Ammon's horn (tissue), 1 donor: ENCODE measurements around the gene TMEM86B.

Source experiments
- DNase-seq: peaks from one replicate; pipeline ENCODE4 v3.0.0-alpha.2; 2016; ENCODE audit warnings: low spot score

TMEM86B gene

DNA sequence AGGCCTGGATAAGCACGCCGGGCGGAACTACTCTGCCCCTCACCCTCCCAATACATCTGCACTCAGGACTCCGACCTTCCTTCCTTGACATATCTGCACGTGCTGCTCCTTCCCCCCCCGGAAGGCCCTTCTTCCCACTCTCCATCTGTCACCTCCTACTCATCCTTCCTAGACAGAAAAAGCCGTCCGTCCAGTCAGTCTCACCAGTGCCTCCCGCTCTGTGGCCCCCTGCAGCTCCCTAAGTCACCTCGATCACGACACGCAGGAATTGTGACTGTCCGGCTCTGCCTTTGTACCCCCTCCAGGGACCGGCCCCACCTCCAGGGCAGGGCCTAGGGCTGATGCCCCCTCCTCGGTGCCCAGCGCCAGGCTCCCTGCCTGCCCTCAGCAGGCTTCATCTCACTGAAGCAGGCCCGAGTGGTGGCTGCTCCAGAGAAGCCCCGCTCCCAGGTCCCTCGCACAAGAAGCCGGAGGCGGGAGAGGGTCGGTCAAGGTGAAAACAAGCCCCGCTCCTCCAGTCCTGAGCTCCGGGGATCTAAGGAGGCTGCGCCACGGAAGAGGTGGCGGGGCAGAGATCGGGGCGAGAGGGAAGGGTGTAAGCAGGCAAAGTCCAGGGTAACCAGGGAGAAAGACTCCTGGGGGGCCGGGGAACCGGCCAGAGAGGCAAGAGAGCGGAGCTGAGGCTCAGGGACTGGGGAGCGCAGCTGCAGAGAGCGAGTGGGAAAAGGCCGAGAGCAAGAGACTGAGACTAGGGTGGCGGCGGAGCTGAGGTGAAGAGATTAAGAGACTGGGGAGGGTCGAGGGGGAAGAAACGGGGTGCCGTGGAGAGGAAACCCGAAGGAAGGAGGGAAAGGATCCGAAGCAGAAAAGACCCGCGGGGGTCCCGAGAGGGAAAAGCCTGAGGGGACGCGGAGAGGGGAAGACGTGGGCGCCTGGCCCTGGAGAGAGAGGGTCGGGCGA lies 29.2 kb upstream of the TMEM86B start:
- no peak for DNase-seq

GRCh38 chr19:55256562-55257460 lies 28.2 kb upstream of the TMEM86B start:
- no peak for DNase-seq

DNA sequence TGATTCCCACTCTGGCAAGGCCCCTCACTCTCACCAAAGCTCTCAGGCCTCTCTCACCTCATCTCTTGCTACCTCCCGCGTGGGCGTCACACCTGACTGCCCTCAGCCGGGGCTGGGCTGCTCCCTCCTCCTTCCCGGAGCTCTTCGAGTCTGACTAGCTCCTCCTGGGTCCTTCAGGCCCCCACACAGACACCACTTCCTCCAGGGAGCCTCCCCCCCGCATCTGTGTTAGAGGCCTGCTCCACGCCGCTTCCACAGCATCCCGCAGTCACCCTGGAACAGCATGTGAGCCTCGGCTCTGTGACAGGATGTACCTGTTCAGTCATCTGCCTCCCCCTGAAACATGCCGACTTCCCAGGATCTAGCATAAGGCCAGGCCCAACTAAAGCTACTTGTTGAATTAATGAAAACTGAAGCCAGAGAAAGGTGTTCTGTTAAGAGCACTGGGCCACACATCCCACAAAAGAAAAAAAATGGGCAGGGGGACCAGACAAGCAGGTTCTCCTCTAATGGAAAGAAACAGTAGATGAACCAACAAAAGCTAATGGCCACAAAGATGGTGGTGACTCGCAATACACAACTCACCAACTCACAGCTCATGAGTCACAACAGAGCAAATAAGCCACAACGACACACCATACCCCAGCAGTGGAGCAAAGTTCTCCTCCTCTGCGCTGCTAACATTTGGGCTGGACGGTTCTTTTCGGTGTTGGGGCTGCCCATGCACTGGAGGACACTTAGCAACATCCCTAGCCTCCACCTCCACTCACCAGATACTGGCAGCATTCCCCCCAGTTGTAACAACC lies 27.3 kb upstream of the TMEM86B start:
- DNase-seq = no peak

- DNase-seq = no peak
Measured at GRCh38 chr19:55254625-55254977, 26.0 kb upstream of the TMEM86B start.

DNA sequence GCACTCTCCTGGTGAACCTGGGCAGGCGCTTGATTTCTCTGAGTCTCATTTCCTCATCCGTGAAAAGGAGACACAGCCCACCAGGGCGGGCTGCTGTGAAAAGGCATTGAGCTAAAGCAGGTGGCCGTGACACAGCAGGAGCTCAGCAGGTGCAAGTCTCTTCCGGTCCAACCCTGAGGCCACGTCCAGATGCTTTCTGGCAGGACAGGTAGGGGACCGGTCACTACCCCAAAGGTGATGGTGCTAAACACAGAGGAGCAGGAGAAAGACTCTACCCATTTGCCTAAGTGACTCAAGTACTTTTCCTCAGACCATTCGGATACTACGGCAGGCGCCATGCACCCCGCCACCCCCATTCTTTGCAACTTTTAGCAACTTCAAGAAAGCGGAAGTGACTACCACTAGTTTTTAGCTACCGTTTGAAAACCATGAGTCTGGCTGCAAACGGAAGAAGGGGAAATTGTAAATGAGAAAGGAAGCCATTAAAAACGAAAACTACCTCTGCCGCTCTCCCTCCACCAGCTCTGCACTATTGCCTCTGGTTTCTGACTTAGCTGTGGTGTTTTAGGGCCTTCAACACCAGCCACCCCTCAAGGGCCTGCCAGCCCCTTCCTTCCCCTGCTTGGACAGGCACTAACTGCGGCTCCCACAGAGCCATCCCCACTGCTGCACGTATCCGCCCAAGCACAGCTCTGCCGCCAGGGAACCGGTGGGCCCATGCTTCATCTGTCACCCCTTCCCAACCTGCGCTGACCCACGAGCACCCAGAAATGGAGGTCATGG lies 25.5 kb upstream of the TMEM86B start:
- DNase-seq = no peak

- no peak for DNase-seq
Measured at GRCh38 chr19:55252760-55253663, 24.4 kb upstream of the TMEM86B start.

GRCh38 chr19:55251341-55252081 lies 22.9 kb upstream of the TMEM86B start:
- DNase-seq = no peak

DNA sequence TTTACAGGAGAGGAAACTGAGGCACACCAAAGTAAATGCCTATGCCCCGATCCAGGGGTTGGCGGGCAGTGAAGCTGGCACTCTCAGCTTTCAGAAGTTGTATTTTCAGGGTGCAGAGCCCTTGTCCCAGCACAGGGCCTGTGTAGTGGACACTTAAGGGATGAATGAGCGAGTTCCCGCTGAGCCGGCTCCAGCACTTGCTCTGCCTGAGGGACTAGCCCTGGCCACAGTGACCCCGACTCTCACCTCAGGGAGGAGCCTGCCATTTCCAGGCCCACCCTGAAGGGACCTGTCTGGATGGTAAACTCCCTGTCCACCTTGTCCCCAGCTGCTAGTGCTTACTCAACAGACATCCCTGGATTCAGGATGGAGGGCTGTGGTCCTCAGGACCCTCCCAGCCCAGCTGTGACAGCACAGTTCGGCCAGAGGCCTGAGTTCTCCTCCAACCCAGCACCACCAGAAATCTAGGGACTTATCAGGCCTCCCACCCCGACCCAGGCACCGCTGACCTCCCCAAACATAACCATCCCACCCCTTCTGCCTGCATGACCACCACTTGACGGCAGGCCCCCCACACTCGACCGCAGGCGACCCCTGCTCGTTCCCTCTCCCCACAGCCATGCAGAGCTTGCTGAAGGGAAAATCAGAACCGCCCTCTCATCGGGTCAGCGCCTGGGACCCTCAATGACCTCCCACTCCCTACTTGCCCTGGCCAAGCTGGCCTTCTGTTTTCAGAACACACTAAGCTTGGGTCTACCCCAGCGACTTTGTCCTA lies 21.9 kb upstream of the TMEM86B start:
- no peak for DNase-seq

DNA sequence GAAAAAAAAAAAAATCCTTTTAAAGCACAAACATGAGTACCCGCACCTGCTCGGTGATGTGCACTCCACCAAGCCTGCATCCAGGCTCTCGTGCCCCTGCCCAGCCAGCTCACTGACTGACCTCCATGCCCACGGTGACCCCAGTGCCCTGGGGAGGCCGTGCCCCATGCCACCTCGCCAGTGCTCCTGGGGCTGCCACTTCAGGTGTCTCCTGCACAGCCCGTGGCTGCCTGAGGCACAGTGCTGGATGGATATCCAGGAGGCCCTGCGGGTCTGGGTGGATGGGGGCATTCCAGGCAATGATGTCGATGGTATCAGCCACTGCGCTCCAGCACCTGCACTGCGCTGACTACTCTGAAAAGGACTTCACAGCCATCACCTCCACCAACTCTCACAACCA lies 21.3 kb upstream of the TMEM86B start:
- no peak for DNase-seq

- no peak for DNase-seq
Measured at GRCh38 chr19:55248704-55249103, 20.1 kb upstream of the TMEM86B start.

DNA sequence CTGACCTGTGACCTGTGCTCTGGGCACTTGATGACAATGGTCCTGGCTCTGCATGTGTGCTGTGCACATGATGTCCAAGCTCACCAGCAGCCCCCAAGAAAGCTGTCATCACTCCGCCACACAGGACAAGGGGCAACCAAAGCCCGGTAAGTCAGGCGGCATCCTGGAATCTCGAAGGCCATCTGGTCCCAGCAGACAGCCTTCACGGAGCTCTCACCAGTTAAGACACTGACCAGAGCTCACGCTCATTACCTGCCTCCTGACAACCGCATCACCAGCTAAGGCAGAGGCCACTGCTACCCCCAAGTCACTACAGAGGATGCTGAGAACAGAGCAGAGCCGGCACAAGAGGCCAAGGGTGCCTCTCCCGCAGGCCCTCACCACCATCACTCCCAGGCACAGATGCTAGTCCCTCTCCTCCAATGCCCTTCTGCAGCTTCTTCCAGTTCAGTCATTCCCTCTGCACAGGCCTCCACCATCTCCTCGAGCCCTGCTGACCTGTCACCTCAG lies 19.7 kb upstream of the TMEM86B start:
- DNase-seq = no peak

- DNase-seq = no peak
Measured at GRCh38 chr19:55247621-55248099, 19.1 kb upstream of the TMEM86B start.

DNA sequence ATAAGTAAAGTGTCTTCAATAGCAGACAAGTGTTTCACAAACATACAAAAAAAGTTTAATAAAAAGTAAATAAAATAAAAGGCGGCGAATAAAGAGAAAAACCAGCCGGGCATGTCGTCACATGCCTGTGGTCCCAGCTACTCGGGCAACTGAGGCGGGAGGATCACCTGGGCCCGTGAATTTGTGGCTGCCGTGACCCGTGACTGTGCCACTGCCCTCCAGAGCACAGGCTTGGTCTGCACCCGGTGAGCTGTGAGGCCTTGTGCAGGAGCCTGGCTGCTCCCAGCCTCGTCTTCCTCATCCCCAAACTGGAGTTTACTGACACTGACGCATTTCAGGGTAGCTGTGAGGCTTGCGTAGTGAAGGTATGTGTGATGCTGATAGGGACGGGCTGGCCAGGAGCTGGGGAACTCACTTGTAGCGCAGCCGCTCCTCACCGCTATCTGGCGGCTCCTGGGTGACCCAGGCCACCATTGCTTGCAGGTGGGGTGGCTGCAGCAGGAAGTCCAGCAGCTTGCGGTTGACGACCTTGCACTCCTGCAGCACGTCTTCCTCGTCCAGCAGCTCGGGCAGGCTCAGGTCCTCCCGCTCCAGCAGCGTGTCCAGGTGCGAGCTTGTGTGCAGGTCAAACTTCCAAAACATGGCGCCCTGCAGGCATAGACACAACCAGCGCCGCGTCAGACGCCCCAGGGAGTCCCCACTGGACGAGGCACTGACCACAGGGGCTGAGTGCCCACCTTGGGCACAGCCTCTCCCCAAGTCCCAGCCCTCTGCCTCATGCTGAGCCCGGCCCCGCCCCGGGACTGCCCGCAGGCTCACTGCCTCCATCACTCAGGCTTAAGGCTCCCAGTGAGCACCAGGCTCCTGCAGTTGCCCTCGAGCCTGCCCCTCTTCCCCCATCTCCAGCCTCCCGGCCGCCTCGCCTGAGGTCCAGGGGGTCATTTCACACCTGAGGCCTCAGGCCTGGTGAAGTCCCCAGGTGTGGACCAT lies 18.2 kb upstream of the TMEM86B start:
- no peak for DNase-seq

DNA sequence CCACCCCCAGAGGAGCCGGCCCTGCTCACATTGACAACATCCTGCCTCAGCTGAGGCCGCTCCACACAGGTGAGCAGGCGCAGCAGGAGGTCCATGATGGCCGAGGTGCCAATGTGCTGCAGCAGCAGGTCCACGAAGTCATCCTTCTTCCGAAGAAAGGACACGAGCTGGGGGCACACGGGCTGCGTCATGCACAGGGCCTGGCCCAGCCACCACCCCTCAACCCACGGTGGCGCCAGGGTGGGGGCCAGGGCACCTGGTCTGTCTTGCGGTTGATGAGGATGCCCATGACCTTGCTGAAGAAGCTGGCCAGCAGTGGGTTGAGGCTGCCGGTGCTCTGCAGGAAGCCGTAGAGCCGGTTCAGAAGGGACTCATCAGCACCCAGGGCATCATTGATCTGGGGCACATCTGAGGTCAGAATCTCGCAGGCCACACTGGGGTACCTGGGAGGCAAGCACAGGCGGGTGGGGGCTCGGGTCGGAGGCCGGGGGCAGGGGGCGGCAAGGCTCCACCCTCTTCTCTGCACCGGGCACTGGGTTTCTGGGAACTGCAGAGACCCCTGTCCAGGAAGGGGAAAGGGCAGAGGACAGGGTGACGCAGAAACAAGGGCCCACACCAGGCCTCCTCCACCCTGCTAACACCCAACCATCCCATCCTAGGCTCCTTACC lies 16.8 kb upstream of the TMEM86B start:
- no peak for DNase-seq

- no peak for DNase-seq
Measured at GRCh38 chr19:55244004-55244680, 15.6 kb upstream of the TMEM86B start.

DNA sequence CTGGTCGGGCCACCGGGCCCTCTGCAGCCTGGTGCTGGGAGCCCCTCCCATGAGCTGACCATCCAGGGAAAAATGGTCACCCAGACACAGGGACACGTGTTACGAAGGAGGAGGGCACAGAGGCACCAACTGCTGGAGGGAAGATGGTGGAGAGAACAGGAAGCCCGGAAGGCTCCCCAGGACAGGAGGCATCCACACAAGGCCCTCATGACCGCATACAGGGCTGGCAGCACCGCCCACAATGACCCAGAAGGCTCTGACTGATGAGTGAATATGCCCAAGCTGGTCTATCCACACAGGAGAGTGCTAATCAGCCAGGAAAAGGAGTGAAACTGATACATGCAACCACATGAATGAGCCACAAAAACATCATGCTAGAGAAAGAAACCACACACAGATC lies 14.0 kb upstream of the TMEM86B start:
- no peak for DNase-seq
